SKM-1 (cell line): ENCODE data around the gene FAM162A.
A peak's percentile ranks its signal among the peaks of the same experiment; 100 is the strongest.
"Not testable (repeated sequence)": the region's sequence is repeated elsewhere in the genome, so short reads cannot be mapped to it uniquely, and the experiment has no call there.

Experiments
- DNase-seq: peaks from one replicate; lab custom pipeline; 2025; ENCODE audit not compliant: unreplicated experiment; lab: John Stamatoyannopoulos, UW

FAM162A gene, protein sequence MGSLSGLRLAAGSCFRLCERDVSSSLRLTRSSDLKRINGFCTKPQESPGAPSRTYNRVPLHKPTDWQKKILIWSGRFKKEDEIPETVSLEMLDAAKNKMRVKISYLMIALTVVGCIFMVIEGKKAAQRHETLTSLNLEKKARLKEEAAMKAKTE

DNA sequence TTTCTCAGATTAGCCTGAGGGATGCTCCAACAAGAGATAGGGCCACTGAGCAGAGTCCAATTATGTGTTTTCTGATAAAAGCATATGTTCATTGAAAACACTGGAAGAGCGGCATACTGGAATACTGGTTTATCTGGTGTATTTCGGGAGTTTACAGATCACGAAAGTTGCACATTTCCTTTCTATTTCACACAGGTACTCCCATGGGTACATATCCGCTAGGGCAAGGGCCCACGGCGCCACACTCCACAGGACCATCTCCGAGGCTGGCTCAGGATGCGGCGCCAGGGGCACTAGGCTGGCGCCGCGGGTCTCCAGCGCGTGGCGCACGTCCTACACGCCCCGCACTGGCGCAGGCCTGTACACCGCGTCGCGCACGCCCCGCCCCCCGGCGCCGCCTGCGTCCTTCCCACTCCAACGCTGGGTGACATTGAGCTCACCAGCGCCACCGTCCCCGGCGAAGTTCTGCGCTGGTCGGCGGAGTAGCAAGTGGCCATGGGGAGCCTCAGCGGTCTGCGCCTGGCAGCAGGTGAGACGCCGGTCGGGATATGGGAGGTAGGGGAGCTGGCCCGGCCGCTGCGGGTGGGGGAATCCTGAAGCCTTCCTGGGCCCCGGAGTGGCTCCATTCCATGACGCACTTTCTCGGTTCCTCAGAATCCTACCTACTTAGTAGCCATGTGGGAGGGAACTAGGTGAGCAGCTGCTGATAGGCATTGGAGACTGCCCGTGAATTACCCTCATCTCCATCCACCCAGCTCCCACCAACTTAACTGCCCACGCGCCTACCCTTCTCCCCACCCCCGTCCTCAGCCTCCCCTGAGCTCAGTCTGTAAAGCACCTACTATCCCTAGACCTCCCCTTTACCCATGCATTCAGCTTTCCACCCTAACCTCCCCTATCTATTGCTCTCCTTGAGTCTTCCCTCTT, at the start of gene FAM162A:
Gene FAM162A, plus strand, starts transcription at position 412 of the 927 bp plus-strand sequence. Its CDS starts 84 bp downstream, at position 496.
- DNase-seq: peak; percentile 80

GRCh38 chr3:122342803-122343202, 41.2 kb upstream of the FAM162A start:
- DNase-seq: no peak

DNA sequence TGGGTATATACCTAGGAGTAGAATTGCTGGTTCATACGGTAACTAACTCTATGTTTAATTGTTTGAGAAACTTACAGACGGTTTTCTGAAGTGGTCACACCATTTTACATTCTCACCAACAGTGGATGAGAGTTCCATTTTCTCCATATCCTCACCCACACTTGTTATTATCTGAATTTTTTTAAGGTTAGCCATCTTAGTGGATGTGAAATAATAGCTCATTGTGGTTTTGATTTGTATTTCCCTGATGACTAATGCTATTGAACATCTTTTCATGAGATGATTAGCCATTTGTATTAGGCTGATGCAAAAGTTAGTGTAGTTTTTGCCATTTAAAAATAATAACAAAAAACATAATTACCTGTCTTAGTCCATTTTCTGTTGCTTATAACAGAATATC, 40.3 kb upstream of the FAM162A start:
- DNase-seq: no peak

GRCh38 chr3:122349171-122349570, 34.8 kb upstream of the FAM162A start:
- DNase-seq: no peak

DNA sequence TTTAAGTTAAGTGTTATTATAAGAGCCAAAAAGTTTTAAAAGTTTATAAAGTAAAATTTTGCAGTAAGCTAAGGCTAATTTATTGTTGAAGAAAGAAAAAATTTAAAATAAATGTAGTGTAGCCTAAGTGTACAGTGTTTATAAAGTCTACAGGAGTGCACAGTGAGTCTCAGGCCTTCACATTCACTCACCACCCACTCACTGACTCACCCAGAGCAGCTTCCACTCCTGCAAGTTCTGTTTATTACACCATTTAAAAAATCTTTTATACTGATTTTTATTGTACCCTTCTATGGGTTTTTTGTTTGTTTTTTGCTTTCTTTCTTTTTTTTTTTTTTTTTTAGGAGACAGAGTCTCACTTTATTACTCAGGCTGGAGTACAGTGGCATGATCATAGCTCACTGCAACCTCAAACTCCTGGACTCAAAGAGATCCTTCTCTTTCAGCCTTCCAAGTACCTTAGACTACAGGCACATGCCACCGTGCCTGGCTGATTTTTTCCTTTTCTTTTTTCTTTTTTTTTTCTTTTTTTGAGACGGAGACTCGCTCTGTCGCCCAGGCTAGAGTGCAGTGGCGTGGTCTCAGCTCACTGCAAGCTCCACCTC, 33.1 kb upstream of the FAM162A start:
- no peak for DNase-seq

GRCh38 chr3:122351612-122352011, 32.4 kb upstream of the FAM162A start:
- DNase-seq: no peak

DNA sequence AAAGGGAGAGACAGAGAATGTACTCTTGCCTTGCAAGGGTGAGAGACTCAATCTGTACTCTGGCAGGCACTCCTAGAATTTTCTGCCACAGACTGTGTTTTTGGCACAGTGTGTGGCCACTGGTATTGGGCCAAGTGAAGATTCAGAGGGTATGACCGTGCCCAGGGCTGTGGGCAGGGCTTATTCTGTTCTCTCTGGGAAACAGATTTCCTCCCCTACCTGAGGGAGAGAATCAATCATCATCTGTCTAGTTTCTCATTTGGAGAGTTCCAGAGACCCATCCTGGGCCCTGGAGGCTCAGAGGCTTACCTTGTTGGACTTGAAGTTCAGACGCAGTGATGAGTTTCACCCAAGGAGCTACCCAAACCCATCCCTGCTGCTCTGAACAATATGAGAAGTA, 30.8 kb upstream of the FAM162A start:
- DNase-seq: no peak

GRCh38 chr3:122353893-122354401, 30.0 kb upstream of the FAM162A start:
- no peak for DNase-seq

DNA sequence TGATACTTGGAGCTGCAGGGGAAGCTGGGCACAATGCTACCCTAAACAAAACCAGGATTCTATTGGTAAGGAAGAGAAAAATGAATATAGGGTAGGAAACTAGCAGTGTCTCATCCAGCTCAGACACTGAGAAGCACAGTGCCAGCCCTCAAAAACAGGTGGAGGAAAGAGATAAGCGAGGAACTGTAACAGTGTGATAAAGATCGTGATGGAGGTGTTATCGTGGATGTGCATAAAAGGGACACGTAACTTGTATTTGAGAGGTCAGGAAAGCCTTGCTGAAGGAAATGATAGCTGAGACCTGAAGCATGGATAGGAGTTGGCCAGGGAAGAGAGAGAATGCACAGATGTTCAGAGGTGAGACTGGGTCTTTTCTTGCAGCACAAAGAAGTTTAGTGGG, 28.4 kb upstream of the FAM162A start:
- no peak for DNase-seq

DNA sequence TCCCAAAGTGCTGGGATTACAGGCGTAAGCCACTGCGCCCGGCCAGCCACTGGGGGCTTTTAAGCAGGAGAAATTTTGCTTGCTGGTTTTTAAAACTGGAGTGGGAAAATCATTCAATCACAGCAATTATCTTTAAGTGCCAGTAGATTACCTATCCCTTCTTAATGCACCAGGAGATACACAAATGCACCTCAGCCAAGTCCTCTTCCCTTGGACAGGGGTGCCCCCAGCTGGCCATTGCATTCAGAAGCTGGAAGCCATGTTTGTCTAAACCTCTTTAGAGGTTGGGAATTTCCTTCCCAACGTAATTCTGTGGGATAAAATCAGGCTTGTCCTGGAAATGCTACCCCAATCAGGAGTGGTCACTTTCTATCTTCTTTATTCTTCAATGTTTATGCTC, 27.6 kb upstream of the FAM162A start:
- no peak for DNase-seq

- no peak for DNase-seq
These were observed 25.9 kb upstream of the FAM162A start for GRCh38 chr3:122357828-122358702.

DNA sequence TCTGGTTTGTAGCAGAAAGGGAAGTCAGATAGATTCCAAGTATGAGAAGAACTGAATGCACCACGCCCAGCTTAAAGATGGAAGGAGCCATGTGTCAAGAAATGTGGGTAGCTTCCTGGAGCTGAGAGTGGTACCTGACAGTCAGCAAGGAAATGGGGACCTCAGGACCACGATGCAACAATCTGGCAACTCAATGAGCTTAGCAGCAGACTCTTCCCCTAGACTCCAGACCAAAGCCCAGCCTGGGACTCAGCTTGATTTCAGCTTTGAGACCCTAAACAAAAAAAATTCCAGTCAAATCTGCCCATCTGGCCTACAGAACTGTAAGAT, 25.3 kb upstream of the FAM162A start:
- no peak for DNase-seq

GRCh38 chr3:122362026-122362425, 22.0 kb upstream of the FAM162A start:
- no peak for DNase-seq

GRCh38 chr3:122364490-122364889, 19.5 kb upstream of the FAM162A start:
- DNase-seq: no peak

DNA sequence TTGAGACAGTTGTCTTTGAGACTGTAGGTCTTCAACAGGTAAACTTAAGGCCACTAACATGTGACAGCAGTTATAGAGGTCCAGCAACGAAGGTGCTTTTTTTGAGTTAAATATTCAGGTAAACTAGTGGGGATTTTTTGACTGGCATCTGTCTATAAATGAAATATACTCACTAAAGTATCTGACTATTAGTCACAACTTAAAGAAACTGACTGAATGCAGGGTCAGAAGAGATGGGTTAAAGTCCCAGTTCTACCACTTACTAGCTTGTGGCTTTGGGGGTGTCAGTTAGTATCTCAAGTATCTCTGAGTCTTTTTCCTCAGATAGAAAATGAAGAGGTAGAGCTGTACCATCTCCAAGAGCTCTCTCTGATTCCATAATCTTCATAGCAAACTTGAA, 18.9 kb upstream of the FAM162A start:
- no peak for DNase-seq

GRCh38 chr3:122365582-122366378, 18.2 kb upstream of the FAM162A start:
- not testable (repeated sequence) for DNase-seq

- no peak for DNase-seq
These were observed 17.6 kb upstream of the FAM162A start for GRCh38 chr3:122366379-122366749.

- DNase-seq: no peak
These were observed 9.9 kb upstream of the FAM162A start for GRCh38 chr3:122374034-122374433.

DNA sequence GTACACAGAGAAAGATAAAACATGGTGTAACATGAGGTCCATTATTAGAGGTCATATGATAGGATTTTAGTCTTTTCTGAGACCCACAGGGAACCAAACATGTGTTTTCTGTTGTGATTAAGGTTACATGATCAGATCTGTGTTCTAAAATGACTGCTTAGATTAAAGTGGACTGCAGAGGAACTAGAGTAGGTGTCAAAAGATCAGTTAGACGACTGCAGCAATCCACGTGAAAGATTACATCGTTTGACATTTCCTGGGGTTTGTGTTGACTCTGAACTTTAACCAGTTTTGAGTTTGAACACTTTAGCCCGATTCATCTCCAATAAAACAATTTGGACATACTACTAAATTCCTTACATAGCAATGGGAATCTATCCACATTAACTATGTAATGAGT, 6.0 kb upstream of the FAM162A start:
- no peak for DNase-seq
